C1 segment of cervical spinal cord (tissue), 14 donors: Measurements from ENCODE around the gene BMP6.
"Not testable (repeated sequence)": the region's sequence is repeated elsewhere in the genome, so short reads cannot be mapped to it uniquely, and the experiment has no call there.

Experiments used
- DNase-seq, 14 donors: peaks; one replicate each; lab custom pipeline; 2025; lab: John Stamatoyannopoulos, UW

Gene BMP6

DNA sequence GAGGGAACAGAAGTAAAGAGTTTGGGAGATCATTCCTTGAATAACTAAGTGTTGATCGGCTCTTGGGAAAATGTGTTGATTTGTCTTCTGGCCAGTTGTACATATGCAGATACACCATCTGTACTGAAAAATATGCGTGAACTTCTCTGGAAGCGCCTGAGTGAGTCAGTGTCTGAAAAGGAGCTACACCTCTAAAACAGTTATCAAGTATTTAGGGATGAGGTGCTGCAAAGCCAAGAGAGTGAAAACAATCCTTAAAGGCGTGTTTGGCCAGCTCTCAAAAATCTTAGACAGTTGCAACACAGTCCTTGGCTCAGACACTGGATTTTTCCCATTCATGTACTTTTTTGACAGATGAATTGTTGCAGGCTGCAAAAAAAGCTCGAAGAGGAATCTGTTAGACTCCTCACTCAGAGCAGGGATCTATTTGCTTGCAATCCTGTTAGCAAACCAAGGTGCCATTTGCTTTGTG is 61.3 kb downstream of the BMP6 start:
- no peak for DNase-seq

DNA sequence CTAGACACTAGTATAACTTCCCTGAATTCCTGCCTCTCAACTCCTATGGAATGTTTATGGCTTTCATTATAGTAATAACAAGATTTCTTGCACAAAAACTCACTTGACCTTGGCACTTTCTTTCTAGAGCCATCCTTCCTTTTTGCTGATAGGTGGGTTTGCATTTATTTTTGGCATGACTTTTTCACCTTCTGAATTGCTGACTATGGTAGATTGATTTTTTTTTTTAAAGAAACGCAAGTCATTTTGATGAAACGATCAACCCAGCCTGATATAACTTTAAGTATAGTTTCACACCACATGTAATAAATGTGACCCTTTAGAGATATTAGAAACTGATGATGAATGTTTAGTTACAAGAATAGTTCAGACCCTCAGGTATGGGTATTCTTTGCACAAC is 61.8 kb downstream of the BMP6 start:
- DNase-seq: no peak

DNA sequence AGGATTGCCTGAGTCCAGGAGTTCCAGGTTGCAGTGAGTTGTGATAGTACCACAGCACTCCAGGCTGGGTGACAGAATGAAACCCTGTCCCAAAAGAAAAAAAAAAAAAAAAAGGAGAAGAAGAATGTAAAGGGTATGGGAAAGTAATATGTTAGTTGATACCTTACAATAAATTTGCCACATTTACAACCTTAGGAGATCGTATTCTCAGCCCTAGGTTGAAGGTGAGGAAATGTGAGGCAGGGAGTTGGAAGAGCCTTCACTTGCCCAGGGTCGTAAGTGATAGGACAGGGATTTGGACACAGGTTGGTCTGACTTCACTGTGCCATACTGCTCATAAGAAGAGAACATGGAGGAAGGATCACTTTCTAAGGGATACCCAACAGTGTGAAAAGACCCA is 68.6 kb downstream of the BMP6 start:
- no peak for DNase-seq

DNA sequence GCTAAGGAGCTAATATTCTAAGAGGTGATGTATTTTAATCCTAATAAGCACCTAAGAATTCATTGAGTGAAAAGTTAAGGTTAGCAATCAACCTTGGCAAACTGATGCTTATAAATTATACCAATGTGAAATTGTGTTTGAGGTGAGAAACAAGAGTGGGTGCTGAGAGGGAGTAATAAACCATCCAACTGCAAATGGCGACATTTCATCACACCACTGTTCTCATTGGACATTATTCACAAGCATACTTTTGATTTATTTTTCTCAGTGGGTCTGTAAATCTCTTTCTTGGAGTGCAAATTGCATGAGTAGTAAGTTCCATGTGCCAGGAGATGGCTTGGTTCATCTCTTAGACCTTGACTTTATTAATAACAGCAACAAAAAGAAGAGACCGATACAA is 71.5 kb downstream of the BMP6 start:
- DNase-seq: no peak

DNA sequence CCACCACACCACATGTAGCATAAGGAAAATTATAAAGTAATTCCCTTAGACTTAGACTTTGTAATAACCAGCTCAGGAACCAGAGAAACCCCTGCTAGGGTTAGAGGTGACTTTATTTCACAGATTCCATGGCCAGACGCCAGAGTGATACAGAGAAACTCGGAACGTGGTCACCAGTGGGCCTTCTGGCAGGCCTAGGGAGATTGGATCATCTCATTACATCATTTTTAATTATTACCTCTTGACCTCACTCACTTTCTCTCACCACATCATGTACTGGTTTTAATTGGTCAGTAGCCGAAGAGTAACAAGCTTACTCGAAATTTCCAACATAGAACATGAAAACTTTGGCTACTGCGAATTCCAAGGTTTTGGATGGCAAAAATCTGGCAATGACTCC is 72.9 kb downstream of the BMP6 start:
- DNase-seq: no peak

DNA sequence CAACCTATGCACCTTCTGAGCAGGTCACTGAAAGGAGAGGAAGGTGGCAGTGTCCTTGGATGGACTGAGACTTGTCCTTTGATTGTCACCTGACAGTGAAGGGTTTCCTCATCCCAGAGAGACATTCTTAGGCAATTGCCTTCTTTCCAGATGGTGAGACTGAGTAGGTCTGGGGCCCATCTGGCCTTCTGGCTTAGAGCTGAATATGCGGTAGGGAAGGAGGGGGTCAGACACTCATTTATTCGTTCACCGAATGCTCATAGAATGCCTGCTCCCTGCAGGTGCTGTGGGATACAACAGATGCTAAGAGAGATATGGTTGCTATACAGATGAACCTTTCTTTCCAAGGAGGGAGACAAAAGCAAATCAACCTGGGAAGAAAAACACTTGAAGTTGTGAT is 76.8 kb downstream of the BMP6 start:
- no peak for DNase-seq

DNA sequence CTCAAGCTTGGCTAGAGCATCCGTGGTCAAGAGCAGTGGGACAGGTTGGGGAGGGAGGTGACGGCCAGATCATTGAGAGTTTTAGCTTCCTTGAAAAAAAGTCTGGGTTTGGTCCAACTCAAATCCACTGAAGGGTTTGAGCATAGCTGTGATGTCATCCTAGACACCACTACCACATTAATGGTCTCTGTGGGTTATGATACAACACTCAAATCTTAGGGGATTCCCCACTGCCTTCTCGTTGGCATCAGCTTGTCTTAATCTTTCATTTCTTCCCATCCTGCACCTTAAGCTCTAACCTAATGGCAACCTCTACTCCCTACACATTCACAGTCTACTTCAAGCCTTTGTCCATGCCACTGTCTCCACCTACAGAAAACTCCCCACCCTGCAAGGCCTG is 77.3 kb downstream of the BMP6 start:
- DNase-seq: no peak

DNA sequence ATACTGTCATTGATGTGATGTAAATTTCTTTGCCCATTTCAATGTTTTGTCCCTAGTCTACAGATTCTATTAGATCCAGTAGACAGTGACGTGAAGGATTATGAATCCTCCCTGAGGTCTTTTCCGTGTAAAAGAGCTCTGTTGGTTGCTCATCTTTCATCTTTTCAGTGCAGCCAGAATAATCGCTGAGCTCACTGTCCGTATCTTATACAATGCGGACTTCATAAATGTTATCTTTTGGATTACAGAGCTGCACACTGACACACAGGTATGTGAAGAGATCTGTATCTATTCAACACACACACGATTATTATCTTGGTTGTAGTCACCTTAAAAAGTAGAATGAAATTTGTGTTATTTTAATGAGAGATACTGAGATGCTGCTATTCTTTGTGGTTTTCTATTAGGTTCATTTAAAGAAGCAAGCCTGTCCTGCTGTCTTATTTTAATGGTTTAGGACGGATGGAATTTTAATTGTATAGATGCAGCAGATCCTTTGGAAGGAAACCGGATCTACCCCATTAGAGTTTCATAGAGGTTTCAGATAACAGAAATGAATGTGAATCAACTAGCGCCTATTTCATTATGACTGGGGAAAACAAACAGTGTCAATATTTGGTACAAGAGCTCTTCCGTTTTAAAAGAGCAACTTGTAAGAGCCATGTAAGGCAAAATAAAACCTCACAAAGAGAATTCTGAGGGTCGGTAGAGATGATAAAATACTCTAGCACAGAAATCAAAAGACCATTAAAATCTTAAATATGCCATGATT is 79.4 kb downstream of the BMP6 start:
- no peak for DNase-seq

DNA sequence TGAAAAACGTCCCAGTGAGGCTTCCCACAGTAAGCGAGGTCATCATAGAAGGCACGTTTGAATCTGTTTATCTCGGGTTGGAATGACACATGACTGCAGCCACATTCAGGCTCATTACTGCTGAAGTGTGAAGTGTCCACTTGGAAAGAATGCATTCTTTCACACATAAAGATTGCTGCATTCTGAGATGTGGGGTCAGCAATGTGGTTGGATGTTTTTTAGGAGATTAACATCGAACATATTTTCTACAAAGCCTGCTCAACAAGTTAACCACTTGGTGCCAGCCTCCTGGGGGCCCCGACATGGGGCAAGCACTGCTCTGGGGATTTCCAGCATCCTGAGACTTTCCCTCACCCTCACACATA is 79.9 kb downstream of the BMP6 start:
- no peak for DNase-seq

DNA sequence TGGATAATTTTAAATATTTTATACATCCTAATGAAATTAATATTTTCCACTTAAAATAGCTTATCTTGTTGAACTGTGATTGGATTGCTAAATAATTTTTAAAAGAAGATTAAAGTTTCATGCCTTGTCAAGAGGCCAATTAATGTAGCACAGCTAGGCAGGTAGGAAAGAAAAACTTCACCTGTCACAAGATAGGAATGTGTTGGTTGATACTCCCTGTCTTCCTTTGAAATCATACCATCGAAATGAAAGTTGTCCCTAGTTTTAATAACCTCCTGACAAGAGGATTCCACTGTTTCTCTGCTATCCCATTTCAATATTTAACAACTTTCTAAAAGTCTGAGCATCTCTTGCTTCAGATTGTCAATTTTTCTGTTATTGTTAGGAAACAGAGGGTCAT is 80.8 kb downstream of the BMP6 start:
- no peak for DNase-seq

DNA sequence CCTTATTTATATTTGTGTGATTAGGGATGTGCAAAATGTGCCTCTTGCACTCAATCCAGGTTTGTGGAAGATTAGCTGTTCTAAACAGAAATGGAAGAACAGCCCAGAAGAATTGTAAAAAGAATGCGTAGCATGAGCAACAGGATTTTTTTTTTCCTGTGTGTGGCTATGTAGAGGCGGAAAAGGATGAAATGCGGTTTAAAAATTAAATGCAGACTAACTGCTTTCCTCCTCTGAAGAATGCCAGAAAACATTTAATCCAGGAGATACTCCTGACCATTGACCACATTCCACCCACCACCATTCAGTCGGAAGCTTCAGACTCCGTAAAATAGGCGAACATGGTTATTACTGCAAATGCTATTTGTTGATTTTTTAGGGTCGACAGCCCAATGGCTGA is 83.4 kb downstream of the BMP6 start:
- no peak for DNase-seq

DNA sequence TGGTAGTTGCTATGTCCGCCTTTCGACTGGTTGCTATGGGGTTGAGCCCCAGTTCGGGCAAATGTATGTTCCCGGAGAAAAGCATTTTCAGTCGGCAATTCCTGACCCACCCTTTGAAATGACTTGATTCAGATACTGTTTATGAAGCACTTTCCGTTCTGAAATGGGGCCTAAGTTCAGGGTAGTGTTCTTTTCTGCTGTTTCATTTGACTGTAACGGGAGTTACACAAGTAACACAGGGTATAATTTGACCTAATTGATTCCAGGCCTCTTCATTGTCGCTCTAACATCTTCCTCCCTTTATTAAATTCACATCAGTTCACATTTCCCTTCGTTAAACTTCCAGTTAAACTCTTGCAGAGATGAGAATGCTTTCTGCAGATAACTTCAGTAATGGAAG is 85.5 kb downstream of the BMP6 start:
- no peak for DNase-seq

DNA sequence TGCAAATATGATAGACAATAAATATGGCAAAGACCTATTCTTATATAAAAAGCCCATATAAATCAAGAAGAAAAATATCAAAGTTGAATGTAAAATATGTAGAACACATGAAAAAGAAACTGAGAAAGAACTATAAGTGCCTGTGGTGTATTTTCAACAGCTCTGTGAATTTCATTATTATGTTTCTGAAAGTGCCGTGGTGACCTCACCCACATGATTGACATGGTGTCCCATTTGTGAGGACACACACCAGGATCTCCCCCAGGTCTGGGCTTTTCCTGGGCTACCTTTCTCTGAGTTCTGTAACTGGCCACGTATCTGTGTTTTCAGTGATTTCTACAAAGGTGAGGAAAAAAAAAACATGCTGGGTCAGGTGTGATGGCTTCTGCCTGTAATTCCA is 86.7 kb downstream of the BMP6 start:
- DNase-seq: no peak

DNA sequence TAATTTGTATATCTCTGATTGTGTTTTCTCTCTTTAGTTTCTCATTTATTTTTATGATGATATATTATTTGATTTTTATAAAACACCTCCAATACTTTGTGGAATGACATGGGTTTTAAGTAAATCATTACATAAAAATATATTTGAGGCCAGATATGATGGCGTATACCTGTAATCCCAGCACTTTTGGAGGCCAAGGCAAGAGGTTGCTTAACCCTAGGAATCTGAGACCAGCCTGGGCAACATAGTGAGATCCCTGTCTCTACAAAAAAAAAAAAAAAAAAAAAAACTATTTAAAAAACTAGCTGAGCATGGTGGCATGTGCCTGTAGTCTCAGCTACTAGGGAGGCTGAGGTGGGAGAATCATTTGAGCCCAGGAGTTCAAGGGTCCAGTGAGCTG is 87.3 kb downstream of the BMP6 start:
- no peak for DNase-seq

DNA sequence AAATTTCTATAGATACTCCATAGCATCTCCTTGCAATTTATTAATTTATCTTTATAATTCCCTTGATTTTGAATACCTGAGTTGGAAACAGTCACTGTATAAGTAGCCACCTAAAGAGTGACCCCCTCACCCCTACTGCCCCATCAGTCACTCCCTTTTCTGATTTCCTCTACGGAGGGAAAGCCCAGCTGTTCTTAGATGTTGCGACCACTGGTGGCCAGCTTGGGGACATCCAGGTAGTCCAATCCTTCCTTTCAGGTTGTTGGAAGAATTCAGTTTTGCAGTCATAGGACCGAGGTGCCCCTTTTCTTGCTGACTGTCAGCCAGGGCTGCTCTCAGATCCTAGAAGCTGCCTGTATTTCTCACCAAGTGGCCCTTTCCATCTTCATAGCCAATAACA is 87.8 kb downstream of the BMP6 start:
- DNase-seq: no peak

DNA sequence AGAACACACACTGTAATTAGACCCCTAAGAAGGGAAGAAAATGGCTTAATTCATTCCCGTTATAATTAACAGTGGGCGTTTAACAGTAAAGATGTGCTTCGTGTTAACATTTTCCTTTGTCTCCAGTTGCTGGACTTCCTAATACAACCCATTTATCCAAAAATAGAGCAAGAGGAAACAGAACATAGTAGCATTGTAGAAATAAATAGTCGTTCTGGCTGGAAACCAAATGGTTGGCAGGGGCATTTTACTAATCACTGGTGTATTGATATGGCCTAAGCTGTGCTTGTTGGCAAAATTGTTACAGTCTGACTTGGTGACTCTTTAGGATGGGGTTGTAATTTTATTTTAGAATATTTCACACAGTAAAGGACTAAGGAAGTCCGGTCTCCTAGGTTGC is 89.8 kb downstream of the BMP6 start:
- no peak for DNase-seq

DNA sequence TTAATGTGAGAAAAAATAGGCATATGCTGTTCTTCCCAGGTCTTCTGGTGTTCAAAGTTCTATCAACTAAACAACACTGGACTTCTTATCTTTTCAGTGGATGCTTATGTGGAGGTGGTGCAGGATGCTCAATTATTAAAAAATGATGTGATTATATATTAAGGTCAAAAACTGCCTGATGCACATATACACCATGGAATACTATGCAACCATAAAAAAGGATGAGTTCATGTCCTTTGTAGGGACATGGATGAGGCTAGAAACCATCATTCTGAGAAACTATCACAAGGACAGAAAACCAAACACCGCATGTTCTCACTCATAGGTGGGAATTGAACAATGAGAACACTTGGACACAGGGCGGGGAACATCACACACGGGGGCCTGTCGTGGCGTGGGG is 91.3 kb downstream of the BMP6 start:
- not testable (repeated sequence) for DNase-seq

DNA sequence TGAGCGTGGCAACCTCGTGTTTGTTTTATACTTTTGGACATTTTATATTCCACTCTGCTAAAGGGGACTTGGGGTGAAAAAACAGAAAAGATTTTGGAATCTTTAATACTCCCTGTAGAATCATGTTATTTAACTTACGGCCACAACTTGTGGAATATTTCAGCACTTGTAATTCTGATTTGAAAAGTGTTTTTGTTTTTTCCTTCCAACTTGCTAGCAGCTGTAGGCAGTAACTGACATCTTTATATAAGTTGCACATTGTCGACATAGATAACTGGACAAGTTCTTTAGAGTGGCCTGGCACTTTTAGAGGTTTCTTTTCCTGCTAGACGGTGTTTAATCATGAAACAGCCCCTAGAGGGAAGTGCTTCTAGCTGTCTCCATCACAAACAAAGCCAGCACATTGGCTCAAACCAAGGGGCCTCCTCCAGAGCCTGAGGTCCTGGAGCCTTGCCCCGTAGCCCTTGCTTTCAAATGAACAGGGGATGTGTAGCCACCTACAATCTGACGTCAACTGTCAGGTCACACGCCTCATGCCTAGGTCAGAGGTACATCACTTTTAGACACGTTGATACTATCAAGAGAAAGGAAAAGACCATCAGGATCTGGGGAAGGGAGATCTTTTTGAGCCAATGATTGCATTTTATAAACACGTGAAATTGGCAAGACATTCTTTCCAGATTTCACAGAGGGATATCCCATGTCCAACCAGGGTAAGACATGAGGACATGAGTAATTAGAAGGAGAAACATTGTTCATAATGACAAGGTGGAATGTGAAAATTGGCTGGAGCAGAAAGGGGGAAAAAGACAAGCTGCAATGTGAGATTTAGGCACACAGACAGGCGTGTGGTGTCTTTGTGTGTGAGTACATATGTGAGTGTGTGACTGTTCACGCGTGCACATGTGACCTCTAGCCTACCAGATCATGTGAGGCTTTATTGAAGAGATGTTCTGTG is 92.6 kb downstream of the BMP6 start:
- no peak for DNase-seq

DNA sequence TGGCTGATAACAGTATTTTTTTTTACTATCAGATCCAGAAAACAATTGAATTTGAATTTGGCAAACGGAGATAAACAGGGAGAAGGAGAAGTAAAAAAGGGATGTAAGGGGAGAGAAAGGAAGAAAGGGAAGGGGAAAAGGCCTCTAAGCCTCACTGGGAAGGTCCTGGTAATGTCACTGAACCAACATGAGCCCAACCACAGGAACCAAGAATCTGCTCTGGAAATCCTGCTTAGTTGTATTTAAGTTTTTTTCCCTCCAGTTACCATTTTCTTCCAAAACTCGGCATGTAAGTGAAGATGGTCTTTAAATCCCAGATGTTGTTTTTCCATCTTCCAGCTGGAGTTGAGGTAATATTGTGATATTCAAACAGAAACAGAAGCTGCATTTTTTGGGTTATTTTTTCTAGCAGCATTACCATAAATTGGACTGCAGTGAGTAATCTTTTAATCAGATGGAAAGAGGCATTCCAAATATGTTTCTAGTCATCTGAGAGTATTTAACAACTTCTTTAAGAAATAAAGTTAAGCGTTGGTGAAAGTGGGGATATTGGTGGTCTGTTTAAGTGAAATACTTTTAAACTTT is 93.6 kb downstream of the BMP6 start:
- DNase-seq: no peak

DNA sequence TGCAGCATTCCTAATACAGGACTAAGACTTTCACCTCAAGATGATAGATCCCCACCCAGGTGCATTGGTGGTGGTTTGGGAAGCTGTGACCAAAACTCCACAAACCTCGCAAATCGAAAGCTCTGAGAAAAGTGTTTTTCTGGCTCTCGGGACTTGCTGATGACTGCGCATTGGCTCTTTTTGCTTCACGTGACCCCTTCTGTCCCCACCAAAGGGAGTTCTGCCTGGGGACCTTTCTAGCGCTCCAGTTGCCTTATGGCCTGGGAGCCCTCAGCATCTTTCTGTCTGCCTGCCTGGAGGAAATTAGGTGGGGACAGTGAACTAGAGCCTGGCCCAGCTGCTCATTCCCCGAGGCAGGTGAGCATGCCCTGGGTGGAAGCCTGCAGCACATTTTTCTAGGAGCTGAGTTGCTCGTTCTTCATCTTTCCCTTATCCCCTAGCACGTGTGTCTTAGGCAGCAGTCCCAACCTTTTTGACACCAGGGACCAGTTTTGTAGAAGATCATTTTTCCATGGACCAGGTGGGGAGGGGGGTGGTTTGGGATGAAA is 94.5 kb downstream of the BMP6 start:
- DNase-seq: no peak

DNA sequence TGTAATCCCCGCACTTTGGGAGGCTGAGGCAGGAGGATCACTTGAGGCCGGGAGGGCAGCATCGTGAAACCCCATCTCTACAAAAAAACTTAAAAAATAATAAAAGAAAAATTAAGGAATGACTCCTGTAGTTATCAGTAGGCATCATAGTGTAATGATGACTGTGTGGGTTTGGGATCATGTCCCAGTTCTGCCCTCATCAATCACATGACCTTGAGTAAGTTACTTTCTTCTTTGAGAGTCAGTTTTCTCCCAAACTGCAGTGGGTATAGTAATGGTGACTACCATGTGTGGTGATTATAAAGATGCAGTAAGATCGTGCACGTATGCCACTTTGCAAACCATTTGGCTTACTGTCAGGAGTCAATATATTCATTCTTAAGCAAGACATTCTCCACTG is 95.5 kb downstream of the BMP6 start:
- no peak for DNase-seq

DNA sequence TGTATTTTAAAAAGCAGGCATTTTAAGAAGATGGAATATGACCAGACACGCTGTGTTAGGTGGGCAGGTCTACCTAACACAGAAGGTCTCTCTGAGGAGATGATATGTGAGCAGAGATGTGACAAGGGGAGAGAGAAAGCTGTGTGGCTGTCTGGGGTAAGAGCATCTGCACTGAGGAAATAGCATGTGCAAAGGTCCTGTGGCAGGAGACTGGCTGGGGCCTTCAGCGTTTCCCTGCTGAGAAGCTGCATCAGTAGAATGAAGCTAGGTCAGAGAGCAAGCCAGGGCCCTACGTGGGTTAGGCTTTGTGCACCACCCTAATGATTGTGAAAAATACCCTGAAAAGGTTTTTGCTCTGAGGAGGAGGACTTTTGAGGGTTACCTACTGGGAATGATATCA is 97.7 kb downstream of the BMP6 start:
- no peak for DNase-seq
